ENCODE results near the gene LSM2. TPM values are rescaled to one million over a fixed set of nuclear protein-coding genes. Genes with fewer than 3 reads are reported as not detected.
A peak's percentile ranks its signal among the peaks of the same experiment; 100 is the strongest.

LSM2 gene
- total RNA-seq, 2 donors from 2014 or later, result 33.0 to 33.5 TPM

DNA sequence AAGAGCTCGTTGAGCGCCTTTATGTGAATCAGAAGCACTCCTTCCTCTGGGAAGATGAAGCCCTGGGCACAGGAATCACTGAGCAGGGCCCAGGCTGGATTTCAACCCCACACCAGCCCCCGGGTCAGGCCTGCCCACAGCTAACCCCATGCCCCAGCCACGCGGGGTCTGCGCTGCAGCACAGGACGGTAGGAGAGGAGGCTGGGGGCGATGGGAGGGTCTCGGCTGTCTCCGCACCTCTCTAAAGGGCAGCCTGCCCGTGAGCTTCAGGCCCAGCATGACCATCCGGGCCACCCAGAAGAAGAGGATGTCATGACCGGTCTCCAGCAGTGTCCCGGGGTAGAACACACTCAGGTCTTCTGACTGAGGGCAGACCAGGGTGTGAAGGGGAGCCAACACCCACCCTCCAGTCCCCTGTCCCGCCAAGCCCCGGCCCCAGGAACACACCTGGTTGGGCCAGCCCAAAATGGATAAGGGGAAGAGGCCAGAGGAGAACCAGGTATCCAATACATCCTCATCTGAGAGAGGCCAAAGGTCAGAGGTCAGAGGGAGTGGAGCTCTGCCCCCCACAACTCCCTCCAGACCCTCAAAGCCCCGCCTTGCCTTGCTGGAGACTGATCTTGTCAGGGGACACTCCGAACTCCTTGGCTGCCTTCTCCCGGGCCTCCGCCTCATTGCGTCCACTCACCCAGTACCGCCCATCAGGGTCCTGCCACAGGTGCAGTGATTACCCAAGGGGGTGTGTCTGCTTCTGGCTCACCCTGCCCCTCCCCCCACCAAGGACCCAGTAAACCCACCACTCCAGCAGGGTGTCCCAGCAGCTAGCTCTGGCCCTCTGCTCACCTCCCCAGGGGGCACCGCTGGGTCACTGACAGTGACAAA lies 25.3 kb downstream of the LSM2 start:
- intact Hi-C loops (cut with DNase I, micrococcal nuclease), result no loop called here
- ATAC-seq (no peak), DNase-seq (no peak)

DNA sequence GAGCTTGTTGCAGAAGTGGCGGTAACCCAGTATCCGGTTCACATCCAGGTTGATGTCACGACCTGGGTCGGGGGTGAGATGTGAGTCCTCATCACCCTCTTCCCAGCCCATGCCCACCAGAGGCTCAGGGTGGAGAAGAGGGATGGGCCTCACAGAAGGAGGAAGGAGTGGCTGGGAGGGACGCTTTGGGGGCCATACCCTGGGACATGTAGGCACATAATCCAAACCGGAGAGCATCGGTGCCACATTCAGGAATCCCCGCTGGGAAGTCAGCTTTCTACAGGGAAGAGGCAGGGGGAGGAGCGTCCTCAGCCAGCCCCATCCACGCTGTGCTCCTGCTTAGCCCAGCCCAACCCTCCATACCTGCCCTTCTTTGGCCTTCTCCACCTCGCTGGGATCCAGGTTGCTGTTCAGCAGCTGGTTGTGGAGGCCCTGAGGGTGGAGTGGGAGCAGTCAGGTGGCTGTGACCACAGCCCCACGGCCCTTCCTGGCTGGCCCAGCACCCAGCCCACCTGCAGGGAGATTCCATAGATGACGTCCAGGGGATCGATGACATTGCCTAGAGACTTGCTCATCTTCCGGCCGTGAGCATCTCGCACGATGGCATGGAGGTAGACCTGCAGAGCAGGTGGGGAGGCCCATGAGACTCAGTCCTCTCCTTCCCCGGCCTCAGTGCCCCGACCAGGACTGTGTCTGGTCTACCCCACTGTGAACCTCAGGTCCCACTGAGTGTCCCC lies 26.1 kb downstream of the LSM2 start:
- intact Hi-C loops (cut with DNase I, micrococcal nuclease), result no loop called here
- ATAC-seq, result no peak
- DNase-seq, result no peak

DNA sequence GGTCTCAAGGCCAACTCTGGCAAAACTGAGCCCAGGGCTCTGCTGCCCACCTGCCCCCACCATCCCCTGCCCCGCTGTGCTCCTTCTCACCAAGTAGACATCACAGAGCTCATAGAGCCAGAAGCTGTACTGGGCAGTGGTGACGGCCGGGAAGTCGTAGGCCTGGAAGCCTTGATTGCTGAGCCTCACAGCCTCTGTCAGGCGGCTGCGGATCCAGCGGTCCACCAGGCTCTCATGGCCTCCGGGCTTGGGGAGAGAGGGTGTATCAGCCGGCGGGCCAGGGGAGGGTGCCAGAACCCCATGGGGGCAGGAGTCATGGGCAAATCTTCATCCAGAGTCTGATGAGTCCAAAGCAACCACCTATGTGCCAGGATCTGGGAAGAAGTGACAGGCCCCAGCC lies 26.9 kb downstream of the LSM2 start:
- no peak for DNase-seq
- intact Hi-C loops (cut with DNase I, micrococcal nuclease), result no loop called here
- no peak for ATAC-seq

DNA sequence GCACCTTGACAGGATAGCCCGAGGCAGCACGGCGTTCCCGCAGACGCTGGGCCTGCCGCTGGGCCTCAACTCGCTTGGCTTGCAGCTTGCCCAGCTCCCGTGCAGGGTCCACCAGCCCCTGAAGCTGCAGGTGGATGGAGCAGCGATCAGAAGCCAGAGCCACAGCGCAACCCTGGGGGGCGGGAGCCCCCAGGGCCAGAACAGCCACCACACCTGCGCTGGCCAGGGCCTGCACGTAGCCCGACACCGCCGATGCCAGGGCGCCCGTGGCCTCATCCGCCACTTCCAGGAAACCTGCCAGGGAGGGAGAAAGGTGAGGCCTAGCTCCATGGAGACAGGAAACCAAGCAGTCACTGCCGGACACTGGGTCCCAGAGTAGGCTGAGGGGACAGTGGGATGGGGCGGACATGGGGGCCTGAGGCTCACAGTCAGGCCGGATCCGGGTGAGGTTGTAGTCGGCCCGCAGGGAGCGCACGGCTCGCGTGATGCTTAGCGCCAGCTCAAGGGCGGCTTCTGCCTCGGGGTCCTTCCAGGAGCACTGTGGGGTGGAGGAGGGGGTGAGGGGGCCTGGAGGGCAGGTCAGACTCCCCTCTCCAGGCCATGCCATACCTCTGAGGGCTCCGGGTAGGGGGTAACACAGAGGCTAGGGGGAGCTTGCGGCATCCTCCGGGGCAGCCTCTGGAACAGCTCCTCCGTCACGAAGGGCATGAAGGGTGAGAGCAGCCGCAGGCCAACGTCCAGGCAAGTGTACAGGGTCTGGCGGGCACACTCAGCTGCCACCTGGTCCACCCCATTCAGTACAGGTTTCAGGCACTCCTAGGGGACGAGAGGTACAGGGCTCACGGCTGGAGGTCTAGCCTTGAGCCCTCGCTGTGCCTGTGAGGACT lies 27.5 kb downstream of the LSM2 start:
- intact Hi-C loops (cut with DNase I, micrococcal nuclease), result no loop called here
- ATAC-seq (no peak), DNase-seq (no peak)

DNA sequence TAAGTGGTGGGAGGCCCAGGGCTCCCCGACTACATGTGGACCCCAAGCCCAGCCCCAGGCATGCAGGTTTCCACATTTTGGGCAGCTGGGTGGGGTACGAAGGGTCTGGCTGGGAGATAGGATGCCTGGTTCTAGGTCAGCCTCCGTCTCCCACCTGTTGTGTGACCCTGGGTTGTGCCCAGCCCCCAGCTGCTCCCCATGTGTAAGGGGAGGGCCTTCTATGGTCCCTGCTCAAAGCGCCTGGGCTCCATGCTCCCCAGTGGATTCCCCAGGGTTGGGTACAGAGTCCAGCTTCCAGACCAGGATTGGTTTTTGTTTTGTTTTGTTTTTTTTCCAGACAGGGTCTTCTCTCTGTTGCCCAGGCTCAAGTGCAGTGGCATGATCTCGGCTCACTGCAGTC lies 28.6 kb downstream of the LSM2 start:
- DNase-seq (no peak), ATAC-seq (no peak)
- intact Hi-C loops (cut with DNase I, micrococcal nuclease), result no loop called here

DNA sequence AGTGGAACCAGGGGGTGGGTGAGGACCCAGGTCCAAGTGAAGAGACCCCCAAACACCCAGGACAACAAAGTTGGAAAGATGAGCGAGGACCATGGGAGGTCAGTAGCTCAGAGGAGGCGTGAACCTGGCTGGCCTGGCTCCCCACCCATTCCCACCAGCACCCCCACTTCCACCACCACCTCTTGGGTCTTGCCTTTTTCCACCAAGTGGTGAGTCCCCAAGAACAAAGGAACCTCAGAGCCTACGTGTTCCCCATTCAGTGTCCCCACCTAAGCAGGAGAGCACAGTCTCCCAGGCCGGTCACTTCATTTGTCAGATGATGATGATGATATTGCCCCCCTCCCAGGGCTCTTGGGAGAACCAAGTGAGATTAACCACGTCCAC lies 29.1 kb downstream of the LSM2 start:
- intact Hi-C loops (cut with DNase I, micrococcal nuclease), result no loop called here
- ATAC-seq (no peak), DNase-seq (no peak)

DNA sequence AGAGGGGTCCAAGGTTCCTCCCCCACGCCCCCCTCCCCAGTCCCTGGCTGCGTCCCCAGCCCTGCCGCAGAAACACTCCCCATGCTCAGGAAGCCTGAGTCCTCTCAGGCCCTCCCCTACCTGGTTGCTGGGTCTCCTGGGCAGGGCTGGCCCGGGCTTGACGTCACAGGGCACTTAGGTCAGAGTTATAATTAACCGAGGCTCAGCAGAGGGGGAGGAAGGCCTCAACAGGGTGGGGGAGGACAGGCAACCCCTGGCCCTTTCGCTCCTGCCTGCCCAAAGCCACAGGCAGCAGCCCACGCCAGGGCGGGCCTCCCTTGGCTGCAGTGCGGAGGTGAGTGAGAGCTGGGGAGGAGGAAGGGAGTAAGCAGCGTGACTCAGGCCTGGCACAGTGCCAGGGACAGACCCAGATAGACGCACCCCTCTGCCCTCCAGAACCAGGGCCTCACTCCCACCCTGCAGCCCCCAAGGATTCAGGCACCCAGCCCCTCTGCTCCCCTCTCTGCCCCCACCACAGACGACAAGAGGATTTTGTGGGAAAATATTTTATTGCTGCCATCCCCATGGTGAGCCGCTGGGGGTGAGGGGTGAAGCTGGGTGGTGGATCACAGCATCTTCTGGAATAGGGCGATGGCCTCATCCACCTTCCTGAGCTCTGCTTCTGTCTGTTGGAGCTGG lies 29.6 kb downstream of the LSM2 start, which contains the start of gene VWA7:
Gene VWA7 (minus strand): TSS at position 340 of the 678 bp plus-strand sequence. CDS start 549 bp downstream, outside the sequence.
- DNase-seq, result peak; percentile 80 to 88
- peak; percentile 75 for ATAC-seq
- intact Hi-C loops (cut with DNase I, micrococcal nuclease), result no loop called here

DNA sequence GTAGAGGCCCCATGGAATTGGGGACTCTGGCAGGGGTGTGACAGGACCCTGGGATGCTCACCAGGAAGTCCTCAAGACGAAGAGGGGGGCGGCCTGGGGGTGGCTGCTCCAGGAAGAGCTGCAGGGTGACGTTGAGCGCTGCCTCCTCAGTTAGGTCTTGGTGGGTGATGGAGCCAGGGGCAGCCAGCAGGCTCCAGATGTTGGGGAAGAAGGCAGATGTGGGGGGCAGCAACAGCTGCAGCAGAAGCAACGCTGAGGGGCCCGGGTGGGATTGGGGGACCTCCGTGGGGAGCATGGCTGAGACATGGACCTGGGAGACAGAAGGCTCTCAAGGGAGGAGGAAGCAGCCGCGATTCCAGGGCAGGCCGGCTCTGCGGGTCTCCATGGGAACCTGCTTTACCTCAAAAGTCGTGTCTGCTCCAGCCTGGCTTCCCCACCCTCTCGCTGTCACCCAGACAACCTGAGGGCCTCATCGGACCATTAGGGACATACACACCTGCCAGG lies 30.2 kb downstream of the LSM2 start:
- DNase-seq (no peak), ATAC-seq (peak; percentile 16)
- intact Hi-C loops (cut with DNase I, micrococcal nuclease), result no loop called here

DNA sequence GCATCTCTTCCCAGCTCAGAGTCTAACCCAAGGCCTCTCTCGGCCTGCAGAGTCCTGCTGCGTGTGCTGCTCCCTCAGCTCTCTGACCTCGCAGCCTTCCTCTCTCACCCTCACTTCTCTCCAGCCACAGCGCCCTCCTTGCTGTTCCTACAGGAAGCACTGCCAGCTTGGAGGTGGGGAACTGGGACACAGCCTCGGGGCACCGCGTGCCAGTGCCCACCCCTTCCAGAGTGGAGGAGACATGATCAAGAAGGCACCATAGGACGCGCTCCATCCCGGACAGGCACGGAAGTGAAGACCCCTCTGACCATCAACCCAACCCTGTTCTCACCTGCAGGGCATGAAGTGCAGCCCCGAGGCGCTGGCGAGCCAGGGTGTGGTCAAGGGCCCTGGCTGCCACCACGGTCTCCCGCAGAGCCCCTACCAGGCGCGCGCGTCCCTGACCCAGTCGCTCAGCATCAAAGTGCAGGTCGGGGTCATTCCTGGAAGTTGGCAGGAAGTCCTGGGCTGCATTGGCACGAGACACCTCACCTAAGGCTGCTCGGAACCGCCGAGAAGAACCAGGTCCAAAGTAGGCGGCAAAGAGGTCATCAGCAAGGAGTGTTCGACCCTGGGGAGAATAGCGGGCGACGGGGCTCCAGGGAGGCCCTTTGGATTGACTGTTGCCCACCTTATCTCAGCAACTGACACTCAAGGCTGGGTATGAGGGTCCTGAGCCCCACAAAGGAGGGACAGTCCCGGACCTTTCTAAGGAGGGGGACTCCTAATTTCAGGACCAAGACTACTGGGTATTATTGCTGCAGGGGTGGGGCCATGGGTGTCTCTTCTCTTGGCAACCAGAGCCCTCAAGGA lies 30.9 kb downstream of the LSM2 start:
- DNase-seq (no peak), ATAC-seq (peak; percentile 0)
- intact Hi-C loops (cut with DNase I, micrococcal nuclease), result no loop called here

DNA sequence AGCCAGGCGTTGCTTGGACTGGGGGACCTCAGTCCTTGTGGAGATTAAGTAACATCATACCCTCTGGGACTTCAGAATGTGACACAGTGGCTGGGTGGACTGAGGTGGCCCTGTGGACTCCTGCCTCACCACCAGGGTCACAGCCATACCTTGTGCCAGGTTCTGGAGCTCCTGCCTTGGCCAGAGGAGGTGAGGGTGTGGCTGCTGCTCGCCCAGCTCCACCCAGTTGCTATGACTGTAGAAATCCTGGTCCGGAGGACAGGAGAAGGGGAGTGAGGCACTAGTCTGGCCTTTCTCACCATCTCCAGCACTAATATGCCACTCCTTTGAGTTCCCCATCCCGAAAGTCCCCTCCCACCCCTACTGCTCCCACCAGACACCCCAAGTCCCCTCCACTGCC lies 31.6 kb downstream of the LSM2 start:
- intact Hi-C loops (cut with DNase I, micrococcal nuclease), result no loop called here
- ATAC-seq (peak; percentile 69), DNase-seq (peak; percentile 69 to 80)

DNA sequence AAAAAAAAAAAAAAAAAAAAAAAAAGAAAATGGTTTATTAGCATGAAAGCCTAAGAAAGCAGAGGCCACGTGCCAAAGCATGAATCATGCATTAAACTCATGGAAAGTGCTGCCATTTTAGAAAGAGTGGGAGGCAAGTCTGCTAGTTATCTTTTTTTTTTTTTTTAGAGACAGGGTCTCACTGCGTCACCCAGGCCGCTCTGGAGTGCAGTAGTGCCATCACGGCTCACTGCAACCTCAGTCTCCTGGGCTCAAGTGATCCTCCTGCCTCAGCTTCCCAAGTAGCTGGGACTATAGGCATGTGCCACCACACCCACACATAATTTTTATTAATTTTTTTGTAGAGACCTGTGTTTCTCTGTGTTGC lies 34.8 kb downstream of the LSM2 start:
- intact Hi-C loops (cut with DNase I, micrococcal nuclease), result no loop called here
- ATAC-seq (no peak), DNase-seq (no peak)

DNA sequence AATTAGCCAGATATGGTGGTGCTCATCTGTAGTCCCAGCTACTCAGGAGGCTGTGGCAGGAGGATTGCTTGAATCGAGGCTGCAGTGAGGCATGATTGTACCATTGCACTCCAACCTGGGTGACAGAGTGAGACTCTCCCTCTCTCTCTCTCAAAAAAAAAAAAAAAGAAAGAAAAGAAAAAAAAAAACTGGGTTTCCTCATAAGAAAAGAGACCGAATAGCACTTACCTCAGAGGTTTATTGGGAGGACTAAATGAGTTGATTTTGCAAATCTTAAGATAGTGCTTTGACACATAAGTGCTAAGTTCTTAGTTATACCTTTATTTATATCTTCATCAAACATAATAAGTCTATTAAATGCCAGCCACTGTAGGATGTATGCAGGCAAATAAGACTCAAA lies 35.9 kb downstream of the LSM2 start:
- ATAC-seq (no peak), DNase-seq (no peak)
- intact Hi-C loops (cut with DNase I, micrococcal nuclease), result no loop called here

DNA sequence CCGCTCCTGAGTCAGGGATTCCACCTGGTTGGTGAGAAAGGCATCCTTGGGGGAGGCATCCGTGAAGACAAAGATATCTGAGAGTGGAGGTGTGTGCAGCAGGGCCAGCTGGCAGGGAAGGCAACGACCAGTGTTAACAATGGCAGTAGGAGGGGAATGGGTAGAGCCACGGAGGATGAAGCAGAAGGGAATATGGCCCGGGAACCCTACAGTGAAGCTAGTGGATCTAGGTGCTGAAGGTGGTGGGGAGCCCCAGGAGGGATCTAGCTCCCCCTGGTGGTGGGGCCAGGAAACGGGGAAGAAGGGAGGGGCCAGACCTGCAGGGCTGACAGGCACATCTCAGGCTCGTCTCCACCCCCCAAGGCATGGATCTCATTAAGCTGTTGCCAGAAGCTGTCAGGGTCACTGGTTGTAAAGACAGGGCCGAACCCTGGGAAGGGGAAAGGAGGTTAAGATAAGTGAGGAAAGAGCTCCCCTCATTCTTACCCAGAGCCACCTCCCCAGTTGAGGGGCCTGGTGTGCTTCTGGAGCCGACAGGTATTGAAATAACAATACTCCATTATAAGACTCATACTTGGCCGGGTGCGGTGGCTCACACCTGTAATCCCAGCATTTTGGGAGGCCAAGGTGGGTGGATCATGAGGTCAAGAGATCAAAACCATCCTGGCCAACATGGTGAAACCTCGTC lies 36.9 kb downstream of the LSM2 start:
- DNase-seq, result peak; percentile 87 to 91
- peak; percentile 75 for ATAC-seq
- intact Hi-C loops (cut with DNase I, micrococcal nuclease), result loop anchor here in 1 of 2 donors (5.0 kb wide), 1 partner anchor 88 kb away; the partner anchor contains the start of gene LY6G5C

DNA sequence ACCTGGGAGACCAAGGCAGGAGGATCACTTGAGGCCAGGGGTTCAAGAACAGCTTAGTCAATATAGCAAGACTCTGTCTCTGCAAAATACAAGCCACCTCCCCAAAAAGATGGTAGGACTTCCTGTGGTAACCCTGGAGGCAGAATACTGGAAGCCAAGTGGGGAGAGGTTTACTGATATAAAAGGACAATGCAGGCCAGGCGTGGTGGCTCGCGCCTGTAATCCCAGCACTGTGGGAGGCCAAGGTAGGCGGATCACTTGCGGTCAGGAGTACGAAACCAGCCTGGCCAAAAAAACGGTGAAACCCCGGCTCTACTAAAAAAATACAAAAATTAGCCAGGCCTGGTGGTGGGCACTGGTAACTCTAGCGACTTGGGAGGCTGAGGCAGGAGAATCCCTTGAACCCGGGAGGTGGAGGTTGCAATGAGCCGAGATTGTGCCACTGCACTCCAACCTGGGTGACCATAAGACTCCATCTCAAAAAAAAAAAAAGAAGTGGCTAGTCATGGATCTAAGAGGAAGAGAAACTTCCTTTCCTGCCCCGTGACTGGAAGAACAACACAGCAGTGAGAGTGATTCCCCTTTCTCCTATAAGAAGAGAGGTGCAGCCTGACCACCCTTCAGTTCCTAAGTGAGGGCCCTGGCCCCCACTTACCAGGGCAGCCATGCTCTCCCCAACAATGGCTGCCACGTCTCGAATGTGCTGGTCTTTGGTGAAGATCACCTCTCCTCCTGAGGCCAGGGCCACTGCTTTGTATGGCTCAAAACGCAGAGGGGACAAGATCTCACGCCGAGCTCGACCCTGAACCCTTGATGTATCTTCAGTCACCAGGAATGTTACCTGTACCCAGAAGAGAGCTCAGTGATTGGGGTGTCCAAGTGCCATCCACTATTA lies 38.2 kb downstream of the LSM2 start:
- intact Hi-C loops (cut with DNase I, micrococcal nuclease), result loop anchor here in 1 of 2 donors (5.0 kb wide), 1 partner anchor 86 kb away; the partner anchor contains the start of gene LY6G5C
- ATAC-seq (no peak), DNase-seq (no peak)

DNA sequence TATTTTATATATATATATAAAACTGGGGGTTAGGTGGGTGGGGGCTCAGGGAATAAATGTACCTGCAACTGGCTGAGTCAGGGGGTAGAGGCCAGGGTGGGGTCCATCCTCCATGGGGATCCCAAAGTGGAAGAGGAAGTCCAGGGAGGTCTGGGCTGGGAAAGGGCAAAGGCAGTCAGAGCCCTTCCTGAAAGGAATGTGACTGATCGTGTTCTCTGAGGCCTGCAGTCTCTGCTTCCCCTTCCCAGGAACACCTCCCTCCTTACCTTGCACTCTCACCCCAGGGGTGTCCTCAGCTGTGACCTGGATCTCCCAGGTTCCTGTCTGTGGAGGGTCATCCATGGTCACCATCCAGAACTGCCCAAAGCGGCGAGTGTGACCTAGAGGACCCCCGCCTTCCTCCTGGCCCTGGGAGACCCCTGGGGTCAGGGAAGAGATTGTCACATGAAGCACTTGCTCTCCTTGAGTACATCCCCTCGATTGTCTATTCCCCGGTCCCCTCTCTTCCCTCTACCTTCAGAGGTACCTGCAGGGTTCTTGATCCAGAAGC lies 39.6 kb downstream of the LSM2 start:
- intact Hi-C loops (cut with DNase I, micrococcal nuclease), result loop anchor here in 1 of 2 donors (5.0 kb wide), 1 partner anchor 85 kb away; the partner anchor contains the start of gene LY6G5C
- no peak for ATAC-seq
- no peak for DNase-seq
